Measurements from ENCODE around the gene TMEM89.

DNA sequence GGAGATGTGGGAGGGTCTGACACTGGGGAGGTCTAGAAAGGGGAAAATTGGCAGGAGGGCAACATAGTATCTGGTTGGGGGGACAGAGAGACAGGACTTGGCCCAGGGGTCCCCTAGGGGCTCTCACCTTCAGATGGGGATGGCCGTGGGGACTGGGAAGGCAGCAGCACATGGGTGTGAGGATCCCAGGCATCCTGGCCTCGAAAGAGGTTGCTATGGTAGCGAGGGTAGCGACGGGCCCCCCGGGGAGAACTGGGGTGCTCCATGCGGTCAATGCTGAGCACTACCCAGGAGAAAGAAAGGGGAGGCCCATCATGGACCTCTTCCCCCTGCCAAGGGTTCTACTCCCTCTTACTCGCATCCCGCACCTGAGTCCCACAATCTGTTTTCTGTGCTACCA lies 26.1 kb upstream of the TMEM89 start:
- TF ChIP-seq, protein P1, sequence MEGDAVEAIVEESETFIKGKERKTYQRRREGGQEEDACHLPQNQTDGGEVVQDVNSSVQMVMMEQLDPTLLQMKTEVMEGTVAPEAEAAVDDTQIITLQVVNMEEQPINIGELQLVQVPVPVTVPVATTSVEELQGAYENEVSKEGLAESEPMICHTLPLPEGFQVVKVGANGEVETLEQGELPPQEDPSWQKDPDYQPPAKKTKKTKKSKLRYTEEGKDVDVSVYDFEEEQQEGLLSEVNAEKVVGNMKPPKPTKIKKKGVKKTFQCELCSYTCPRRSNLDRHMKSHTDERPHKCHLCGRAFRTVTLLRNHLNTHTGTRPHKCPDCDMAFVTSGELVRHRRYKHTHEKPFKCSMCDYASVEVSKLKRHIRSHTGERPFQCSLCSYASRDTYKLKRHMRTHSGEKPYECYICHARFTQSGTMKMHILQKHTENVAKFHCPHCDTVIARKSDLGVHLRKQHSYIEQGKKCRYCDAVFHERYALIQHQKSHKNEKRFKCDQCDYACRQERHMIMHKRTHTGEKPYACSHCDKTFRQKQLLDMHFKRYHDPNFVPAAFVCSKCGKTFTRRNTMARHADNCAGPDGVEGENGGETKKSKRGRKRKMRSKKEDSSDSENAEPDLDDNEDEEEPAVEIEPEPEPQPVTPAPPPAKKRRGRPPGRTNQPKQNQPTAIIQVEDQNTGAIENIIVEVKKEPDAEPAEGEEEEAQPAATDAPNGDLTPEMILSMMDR (conservative IDR thresholded peaks at IDR 0.05; ENCODE audit: low read depth, low read length) = no peak
- TF ChIP-seq EZH2phosphoT487 (IDR thresholded peaks at IDR 0.05; ENCODE audit: borderline replicate concordance, low read length) = no peak

Measured in PC-3 (cell line).